GM10248 (cell line): Measurements from ENCODE around the gene SLC25A24.

Experiments
- CTCF ChIA-PET: fragments of 300-600 bp; sonication (Branson Sonifier 250); formaldehyde crosslinking; extraction: SDS; loops from one replicate; lab custom pipeline; 2021; ENCODE audit warnings: antibody characterized with exemption; lab: Yijun Ruan, JAX
- POLR2A ChIA-PET: fragments of 350-650 bp; sonication (Branson Sonifier 250); formaldehyde crosslinking; extraction: SDS; loops from one replicate; lab custom pipeline; 2020; ENCODE audit warnings: antibody characterized with exemption; lab: Yijun Ruan, JAX
- DNase-seq: peaks from one replicate; pipeline ENCODE4 v3.0.0; 2012; ENCODE audit errors: extremely low spot score
- TF ChIP-seq, protein P1 (sequence below): IDR thresholded peaks from 2 replicates; pipeline ENCODE4 v1.5.1; 2012; ENCODE audit warnings: mild to moderate bottlenecking, low read depth; ENCODE audit errors: extremely low read depth, missing control alignments, control extremely low read depth

The SLC25A24 gene

DNA sequence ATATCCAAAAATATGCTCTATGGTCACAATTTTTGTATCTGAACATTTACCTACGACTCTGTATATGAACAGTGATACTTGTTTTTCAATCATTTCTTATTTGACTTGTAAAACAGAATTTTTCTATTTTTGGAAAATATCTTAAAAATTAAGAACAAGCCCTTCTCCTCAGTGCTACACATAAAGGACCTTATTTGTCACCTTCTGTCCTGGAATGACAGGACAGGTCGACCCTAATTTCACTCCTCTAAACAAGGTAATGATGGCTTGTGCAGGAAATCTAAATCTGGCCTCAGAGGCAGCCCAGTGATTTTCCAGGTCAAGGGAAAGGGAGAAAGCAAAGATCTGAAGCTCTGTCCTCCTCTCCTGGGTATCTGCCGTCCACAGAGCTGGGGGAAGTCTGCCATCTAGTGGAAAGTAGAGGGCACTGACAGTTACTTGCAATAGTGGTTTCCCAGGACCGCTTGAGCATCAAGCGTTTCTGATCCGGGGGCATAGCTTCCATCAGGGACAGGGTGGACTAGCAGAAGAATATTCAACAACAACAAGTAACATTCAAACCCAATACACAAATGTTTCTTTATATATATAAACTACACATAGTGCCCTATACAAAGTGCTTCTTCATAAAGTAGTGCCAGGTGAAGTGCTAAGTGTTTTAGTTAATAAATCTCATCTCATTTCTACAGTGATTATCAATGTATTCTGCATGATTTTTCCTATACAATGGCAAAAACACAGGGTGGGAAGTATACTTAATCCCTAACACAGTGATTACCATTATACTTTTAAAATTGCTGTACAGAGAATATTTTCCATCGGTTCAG lies 74.6 kb downstream of the SLC25A24 start:
- TF ChIP-seq, protein P1, sequence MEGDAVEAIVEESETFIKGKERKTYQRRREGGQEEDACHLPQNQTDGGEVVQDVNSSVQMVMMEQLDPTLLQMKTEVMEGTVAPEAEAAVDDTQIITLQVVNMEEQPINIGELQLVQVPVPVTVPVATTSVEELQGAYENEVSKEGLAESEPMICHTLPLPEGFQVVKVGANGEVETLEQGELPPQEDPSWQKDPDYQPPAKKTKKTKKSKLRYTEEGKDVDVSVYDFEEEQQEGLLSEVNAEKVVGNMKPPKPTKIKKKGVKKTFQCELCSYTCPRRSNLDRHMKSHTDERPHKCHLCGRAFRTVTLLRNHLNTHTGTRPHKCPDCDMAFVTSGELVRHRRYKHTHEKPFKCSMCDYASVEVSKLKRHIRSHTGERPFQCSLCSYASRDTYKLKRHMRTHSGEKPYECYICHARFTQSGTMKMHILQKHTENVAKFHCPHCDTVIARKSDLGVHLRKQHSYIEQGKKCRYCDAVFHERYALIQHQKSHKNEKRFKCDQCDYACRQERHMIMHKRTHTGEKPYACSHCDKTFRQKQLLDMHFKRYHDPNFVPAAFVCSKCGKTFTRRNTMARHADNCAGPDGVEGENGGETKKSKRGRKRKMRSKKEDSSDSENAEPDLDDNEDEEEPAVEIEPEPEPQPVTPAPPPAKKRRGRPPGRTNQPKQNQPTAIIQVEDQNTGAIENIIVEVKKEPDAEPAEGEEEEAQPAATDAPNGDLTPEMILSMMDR: peak; percentile 85
- POLR2A ChIA-PET: no interaction called here
- DNase-seq: peak; percentile 71
- CTCF ChIA-PET: interaction anchor here (0.7 to 8.7 kb wide), 34 partner anchors 9 to 545 kb away, joined by 3 to 509 read pairs (median 4); no protein-coding TSS in a partner anchor

DNA sequence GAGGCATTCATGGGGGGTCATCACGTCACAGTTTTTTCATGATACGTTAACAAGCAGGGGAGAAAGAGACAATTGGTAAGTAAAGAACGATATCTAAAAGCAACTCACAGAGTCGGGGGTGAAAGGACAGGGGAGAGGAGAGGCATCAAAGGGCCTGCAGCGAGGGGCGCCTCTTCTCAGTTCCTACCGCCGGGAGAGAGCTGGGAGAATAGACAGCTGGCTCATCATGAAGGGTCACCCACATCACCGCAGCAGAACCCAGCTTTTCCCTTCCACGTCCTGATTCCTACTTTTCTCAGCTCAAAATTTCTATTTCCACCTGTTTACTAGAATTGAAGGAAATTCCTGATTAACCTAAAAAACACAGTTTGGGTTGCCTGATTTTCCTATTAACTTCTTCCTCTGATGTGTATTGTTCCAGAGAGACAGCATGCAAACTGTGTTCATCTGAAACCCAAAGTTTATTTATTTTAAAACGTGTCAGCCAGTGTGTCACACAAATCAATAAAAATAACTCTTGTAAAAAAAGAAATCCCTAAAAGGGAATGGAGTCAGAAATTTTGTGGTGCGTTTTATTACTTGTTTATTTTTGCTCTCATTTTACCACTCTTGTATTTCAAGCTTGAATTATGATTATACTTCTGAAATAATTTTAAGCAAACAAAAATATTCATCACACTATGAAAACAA lies 75.4 kb downstream of the SLC25A24 start:
- DNase-seq: no peak
- TF ChIP-seq, protein P1: no peak
- POLR2A ChIA-PET: no interaction called here
- CTCF ChIA-PET: interaction anchor here (0.7 to 8.7 kb wide), 38 partner anchors 9 to 545 kb away, joined by 3 to 509 read pairs (median 4); no protein-coding TSS in a partner anchor

DNA sequence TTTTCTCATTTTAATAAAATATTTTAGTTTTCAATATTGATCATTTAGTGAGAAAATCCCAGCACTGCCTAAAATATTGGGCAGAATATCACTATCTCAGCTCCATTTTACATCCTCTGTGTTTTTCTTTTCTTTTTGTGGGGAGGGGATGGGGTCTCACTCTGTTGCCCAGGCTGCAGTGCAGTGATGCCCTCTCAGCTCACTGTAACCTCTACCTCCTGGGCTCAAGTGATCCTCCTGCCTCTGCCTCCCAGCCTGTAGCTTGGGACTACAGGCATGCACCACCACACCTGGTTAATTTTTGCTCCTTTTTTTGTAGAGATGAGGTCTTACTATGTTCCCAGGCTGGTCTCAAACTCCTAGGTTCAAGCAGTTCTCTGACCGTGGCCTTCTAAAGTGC lies 76.1 kb downstream of the SLC25A24 start:
- no peak for DNase-seq
- POLR2A ChIA-PET: no interaction called here
- TF ChIP-seq, protein P1: no peak
- CTCF ChIA-PET: interaction anchor here (1.3 to 8.7 kb wide), 17 partner anchors 9 to 361 kb away, joined by 3 to 509 read pairs (median 5); no protein-coding TSS in a partner anchor

DNA sequence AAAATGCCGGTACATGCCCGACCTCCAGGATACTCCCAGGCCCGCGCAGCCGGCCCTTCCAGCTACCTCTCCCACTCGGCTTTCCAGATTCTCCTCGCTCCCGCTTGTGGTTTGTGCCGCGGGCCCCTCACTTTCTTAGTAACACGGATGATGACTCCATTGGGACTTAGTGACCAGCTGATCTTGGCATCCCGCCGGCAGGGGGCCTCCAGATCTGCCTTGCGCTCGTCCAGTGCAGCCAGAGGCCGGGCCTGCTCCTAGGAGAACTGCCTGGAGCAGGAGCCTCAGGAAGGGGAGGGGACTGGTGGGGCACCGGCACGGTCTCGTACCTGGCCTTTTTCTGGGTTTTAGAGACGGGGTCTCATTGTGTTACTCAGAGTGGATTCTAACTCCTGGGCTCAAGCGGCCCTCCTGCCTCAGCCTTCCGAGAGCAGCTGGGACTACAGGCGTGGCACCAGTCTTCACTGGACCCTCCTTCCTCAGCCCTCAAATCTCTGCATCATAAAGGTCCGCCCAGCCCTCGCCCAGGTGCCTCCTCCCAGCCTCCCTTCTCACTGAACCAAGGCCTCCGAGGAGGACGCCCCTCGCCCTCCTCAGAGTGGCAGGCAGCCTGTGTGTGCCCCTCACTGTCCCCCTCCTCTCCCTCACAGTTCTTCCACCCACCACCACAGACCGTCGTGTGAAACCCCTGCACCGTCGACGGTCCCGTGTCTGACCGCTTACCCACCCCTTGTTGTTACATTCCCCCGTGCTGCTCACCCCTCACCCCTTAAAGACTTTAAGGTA lies 78.6 kb downstream of the SLC25A24 start:
- DNase-seq: no peak
- POLR2A ChIA-PET: no interaction called here
- CTCF ChIA-PET: interaction anchor here (1.1 kb wide), 1 partner anchor 339 kb away, joined by 5 read pairs; no protein-coding TSS in a partner anchor

DNA sequence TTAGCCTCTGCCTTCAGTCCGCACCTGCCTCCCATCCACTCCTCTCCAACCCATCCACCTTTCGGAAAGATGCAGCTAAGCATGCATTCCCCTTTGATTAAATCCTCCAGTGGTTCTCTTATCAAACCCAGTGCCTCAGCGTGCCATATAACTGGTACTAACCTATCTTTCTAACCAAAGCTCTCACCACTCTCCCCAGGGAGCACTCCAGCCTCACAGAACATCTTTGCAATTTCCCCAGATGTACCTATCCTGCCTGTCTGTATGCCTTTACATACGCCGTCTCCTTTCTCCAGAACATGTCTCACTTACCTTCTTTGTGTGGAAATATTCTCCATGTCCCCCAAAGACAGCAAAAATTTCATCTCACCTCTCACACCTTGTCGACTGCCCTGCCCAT lies 80.0 kb downstream of the SLC25A24 start:
- CTCF ChIA-PET: interaction anchor here (1.8 kb wide), 1 partner anchor 338 kb away, joined by 8 read pairs; no protein-coding TSS in a partner anchor
- DNase-seq: no peak
- TF ChIP-seq, protein P1: no peak
- POLR2A ChIA-PET: no interaction called here

More for the DNA sequence above, 78.6 kb downstream of the SLC25A24 start:
- TF ChIP-seq, protein P1: no peak
